Cardiac septum (tissue), 1 donor: ENCODE measurements around the gene IL1RAPL1. TPM values are rescaled to one million over a fixed set of nuclear protein-coding genes. Genes with fewer than 3 reads are reported as not detected.

ENCODE experiments used
- DNase-seq: peaks from one replicate; pipeline ENCODE4 v3.0.0-alpha.2; 2020; ENCODE audit warnings: low spot score
- intact Hi-C: fragments of 100-400 bp; cut with DNase I; formaldehyde crosslinking; loops from one replicate; pipeline ENCODE4 v1.14.0; 2022
- total RNA-seq: library from RNA; stranded (reverse); fragmentation: NEBNext Ultra II Directional; extraction: Animal tissue kit (Norgen Biotek cat#: 25700); gene quantifications from one replicate; pipeline ENCODE4 v1.2.1, GENCODE V29; 2021
- donor health status: DM: no; HTN: no; CAD: no.

The IL1RAPL1 gene
- total RNA-seq, 1 donor from 2014 or later: 0.73 TPM

DNA sequence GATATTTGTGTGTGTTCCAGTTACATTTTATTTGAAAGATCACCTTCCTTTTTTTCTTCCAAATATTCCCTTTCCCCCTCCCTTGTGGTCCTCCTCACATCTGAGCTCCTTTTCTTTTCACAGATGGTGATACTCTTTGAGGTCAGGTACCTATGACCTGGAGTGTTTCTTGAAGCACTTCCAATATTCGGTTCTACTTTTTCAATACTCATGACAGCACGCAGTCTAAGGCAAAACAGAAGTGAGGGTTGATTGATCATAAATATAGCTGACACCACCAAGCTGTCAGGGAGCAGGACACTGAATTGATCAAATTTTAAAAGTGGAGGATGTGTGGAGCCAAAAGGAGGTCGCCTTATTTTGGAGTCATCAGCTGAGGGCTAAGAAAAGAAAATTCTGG is 1293.7 kb downstream of the IL1RAPL1 start:
- no peak for DNase-seq
- intact Hi-C loops: no loop called here

DNA sequence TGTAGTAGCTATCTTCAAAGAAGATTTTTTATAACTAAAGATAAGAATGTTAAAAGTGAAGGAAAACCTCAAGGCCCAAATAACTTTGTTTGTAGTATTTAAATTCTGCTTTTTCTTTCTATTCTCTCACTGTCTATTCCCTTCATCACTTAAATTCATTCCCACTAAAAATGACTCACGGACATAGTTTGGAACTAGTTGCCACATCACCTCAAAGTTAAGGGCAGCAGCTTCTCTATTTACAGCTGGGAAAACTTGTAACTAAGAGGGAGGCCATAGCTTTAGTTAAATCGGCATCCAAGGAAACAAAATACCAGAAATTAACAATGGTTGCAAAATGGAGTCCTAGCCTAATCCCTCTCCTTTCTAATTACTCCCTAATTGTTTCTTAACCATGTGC is 1302.8 kb downstream of the IL1RAPL1 start:
- no peak for DNase-seq
- intact Hi-C loops: no loop called here

DNA sequence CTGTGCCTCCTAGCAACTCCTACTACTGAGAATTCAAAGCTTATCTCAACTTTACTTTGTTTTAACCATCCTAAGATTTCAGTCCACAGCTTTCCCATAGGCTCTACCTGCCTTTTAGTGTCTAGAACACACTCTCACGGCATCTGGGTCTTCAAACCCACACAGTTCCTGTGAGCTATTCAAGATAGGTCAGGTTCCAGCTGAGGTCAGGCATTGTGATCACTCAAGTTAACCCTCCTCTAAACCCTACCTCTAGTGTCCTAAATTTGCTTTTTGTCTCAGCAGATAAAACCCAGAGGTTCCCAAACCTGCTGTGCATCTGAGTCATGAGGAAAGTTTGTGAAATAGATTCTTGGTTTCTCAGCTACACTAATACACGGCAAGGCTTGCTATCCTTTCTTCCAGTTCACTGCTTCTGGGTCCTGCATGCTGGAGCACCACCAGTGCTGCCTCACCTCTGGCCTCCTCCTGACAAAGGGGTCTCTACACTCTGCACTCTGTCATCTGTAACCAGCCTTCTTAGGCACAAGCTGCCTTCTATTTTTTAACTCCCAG is 1303.5 kb downstream of the IL1RAPL1 start:
- intact Hi-C loops: no loop called here

DNA sequence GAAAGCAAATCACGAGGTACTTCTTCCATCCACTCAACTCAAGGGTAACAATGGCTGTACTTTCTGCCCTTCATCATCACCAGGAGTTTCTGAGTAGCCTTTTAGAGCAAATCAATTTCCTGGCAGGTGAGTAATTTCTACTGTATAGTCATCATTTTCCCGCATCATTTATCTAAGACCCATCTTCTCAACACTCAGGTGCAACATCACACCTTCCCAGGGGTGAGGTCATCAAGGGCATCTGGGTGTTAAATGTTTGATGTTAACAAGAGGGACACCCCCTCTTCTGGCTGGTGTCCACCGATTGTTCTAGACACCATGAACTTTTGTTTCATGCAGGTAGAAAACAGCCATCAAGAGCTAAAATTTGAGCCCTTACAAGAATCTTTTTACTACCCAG is 1314.8 kb downstream of the IL1RAPL1 start:
- no peak for DNase-seq
- intact Hi-C loops: no loop called here

More for the DNA sequence above, 1303.5 kb downstream of the IL1RAPL1 start:
- DNase-seq: no peak

DNA sequence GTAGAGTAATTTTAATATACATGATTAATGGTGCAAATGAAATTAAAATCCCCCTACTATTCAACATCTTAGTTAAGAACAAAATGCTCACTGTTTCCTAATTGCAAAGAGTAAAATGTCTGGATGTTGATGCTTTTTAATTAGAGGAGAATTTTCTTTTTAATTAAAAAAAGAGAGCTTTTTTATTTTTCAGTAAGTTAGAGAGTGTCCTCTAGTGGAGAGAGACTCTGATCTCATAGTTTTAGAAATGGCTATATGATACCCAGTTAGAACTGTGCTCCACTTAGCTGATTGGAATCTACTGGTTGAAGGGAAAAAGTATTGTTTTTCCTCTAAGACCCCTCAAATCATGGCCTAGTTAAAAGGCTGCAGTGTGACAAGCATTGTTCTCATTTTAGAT is 1316.1 kb downstream of the IL1RAPL1 start:
- intact Hi-C loops: no loop called here
- DNase-seq: no peak

DNA sequence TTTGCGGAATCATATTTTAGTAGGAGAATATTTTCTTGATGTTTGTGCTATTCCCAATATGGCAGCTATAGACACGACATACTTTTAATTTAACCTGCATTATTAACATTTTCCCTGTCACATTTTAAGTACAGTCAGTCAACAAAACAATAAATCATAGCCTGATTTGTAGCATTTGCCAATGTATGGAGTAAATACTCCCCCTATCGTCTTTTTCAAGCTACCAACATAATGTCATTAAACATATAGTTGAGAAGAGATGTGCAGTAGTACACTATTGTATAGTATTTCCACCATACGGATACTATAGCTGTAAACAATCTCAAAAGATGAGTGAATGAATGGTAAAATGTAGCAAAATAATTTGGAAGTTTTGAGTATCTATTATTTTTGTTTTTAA is 1324.4 kb downstream of the IL1RAPL1 start:
- no peak for DNase-seq
- intact Hi-C loops: no loop called here

DNA sequence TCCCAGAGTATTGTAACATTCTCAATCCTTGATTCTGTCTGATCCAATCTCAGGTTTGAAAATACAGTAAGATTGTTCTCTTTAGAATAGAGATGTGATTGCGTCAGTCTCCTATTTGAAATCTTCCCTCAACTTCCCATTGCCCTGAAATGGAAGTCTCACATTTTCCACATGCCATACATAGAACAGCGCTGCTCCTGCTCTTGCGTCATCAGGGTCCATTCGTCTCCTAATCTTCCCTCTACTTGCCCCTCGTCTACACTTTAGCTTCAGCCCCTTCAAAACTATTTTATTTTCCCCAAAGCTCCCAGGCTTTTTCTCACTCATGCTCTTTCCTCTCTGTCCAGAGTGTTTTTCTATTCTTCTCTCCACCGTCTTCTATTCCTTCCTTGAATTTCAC is 1326.4 kb downstream of the IL1RAPL1 start:
- no peak for DNase-seq
- intact Hi-C loops: no loop called here

DNA sequence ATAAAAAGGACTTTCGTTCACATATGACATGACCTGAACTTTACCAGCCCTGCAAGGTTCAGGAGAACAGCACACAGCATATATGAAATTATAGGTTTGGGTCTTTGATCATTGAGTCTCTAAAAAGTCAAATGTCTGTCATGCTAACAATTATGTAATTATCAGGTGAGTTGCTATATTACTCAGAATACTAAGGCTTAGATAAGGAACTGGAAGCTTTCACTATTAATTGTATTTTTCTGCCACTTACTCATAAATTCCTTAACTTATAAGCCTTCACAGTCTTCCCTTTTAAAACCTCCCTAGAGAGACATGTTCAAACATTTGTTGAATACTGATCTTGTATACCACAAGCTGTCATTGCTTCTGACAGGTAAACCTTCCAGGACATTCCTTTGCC is 1335.4 kb downstream of the IL1RAPL1 start:
- DNase-seq: no peak
- intact Hi-C loops: no loop called here

DNA sequence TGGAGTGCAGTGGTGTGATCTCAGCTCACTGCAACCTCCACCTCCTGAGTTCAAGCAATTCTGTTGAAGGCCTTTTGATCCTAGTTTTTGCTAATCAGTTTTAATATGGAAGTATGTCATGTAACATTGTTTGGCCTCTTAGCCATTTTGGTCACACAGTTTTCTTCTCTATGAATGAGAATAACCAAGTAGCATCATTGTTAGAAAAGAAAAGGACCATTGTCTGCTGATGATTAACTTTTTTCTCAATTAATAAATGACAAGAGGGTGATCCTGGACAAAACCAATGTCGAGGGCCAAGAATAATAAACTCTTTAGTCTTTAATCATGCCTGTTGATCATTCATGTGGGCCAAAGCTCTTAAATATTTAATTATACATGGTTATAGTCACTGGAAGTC is 1338.8 kb downstream of the IL1RAPL1 start:
- intact Hi-C loops: no loop called here
- no peak for DNase-seq

DNA sequence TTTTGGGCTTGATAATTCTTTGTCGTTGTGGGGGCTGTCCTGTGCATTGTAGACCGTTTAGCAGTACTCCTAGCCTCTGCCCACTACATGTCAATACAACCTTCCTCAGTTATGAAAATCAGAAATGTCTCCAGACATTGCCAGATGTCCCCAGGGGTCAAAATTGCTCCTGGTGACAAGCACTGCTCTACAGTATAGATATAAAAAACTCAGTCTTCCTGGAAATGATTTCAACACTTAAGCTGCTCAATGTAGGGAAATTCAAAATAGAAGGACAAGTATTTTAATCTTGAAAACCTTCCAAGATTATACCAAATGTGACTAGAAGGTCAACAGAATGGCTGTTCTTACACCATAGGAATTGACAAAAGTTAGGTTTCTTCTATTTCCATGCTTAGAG is 1339.4 kb downstream of the IL1RAPL1 start:
- intact Hi-C loops: no loop called here

DNA sequence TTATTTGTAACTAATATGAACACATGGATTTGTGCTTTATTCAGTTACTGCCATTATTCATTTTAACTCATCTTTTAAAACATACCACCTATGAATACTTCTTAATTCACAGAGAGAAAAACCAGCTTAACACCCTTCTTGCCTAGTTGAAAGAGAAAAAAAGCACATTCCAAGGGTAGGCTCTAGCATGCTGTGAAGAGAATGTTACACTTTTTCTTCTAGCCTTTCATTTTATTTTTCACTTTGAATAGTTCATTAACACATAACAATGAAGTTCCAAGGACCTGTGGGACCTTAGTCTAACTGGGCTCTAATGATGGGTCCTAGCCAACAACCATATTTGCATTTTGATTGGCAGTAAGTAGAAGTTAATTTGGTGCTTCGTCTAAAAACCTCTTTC is 1348.2 kb downstream of the IL1RAPL1 start:
- intact Hi-C loops: no loop called here
- DNase-seq: no peak

More for the DNA sequence above, 1339.4 kb downstream of the IL1RAPL1 start:
- no peak for DNase-seq

DNA sequence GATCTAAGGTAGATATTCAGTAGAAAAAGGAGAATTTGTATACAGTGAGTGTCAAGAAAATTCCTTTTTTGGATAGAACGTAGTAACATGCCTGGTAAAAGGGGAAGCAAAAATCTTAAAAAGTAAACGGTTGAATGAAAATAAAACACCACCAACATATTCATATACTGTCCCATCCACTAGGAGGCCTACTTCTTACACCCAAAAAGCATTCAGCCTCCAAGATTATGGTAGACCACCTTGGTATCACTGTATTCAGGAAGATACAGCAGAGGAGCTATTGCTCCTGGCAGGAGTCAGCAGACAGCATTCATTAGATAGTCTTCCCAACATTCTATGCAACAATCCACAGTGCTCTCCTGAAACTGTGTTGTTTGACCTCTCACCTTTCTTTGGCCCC is 1353.5 kb downstream of the IL1RAPL1 start:
- DNase-seq: no peak
- intact Hi-C loops: no loop called here

DNA sequence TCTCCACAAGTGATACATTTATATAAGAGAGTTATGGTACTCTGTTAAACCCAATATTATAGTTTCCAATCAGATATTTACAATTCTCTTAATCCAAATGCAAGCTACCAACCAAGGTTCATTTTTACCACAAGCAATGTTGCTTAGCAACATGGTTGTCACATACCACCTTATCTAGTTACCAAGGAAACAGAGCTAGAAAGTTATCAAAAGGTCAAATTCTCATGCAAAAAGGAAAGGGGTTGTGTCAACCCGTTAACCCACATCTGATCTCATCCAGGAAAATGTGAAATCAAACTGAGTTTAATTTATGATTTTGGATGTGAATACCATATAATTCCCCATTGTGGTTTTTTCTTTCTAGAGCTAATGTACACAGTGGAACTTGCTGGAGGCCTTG is 1354.0 kb downstream of the IL1RAPL1 start:
- intact Hi-C loops: no loop called here
- DNase-seq: no peak

DNA sequence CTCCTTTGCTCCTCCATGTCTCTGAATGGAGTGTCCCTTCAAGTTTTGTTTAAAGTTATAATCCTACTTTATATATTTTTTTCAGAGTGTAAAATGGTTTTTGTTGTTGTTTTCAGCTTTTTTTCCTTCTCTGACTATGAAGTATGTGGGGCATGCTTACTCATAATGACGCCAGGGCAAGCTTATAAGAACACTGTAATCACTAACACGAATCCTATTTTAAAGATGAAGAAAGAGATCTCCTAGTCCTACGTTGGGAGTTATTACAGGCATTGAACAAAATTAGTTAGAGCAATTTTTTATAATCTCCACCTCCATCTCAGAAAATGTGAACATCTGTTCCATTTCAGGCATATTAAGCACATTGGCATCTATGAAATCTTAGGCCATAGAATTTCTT is 1360.0 kb downstream of the IL1RAPL1 start:
- intact Hi-C loops: no loop called here
- DNase-seq: no peak

DNA sequence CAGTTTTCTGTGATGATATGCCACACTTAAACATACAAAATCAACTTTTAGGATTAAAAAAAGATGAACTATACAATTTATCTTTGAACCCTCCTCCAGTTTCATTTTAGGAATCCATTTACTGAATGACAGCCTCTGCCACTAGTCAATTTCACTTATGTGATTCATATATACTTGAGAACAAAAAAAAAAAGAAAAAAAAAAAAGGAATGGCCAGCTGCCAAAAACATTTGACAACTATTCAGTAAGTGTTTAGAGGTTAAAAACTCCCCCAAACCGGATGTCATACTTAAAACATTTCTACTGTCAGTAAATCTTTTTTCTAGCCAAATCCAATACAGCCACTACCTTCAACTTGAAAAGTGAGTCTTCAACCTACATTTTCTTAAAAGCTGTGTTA is 1361.4 kb downstream of the IL1RAPL1 start:
- no peak for DNase-seq
- intact Hi-C loops: no loop called here

DNA sequence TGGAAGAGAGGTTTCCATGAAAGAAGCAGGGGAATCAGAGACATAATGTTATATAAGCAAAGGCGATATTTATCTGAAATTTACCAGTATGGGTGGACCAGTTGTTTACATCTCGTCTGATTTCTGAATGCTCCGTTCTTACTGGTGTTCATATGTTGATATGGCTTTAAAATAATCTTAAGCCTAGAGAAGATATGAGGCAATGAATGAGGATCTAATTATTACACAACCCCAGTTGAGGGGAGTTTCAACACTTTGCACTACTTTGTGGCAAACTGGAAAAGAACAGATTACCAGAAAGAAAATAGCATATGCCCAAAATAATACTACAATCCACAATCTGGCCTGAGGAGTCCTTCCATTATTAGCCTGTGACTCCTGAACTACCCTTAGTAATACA is 1364.8 kb downstream of the IL1RAPL1 start:
- DNase-seq: no peak
- intact Hi-C loops: no loop called here

DNA sequence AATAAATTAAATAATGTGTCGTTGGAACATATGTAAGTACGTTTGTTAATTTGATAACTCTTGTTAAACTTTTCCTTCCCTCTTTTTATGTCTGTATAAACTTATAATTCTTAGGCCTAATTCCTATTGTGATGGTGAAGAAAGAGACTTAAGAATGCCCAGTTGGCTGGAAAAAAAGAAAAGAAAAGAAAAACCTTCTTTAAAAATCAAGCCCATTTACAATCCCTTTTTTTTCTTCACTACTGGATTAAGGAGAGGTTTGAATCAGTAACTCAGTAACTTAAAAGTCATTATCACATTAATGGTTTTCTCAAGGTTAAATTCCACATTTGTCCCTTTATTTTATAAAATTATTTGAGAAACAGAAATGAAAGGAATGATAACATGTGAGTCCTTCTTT is 1374.8 kb downstream of the IL1RAPL1 start:
- DNase-seq: no peak
- intact Hi-C loops: no loop called here

DNA sequence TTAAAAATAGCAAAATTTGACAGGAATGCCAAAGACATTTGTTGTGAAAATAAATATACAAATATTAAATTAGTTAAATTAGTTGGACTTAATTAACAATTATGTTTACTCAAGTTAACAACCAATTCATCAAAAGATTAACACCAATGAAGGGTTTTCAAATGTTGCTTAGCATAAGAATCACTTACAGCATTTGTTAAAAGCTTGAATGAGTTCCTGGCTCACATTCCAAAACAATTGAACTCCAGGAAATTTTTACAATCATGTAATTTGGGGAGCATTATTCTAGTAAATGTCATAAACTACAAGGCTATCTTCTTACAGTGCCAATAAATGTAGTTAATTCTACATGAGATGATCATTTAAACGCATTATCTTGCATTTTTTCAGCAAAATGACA is 1378.4 kb downstream of the IL1RAPL1 start:
- DNase-seq: no peak
- intact Hi-C loops: no loop called here

DNA sequence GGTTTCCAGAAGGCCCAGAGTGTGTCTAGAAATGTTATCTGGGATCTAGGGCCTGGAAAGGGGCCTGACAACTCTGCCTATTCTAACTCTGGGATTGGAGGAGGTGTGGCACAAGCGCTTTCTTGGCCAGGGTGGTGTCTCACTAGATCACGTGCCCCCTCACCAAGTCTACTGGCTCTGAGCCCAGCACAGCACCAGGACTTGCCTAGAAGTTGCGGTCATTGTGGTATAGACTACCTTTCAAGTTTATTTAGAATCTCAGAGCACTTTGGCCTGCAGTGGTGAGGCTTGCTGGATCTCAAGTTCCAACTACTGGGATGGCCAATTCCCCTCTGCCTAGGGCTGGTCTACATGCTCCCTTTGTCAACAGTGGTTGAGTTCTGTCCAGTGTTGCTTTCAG is 1404.8 kb downstream of the IL1RAPL1 start:
- no peak for DNase-seq
- intact Hi-C loops: no loop called here

DNA sequence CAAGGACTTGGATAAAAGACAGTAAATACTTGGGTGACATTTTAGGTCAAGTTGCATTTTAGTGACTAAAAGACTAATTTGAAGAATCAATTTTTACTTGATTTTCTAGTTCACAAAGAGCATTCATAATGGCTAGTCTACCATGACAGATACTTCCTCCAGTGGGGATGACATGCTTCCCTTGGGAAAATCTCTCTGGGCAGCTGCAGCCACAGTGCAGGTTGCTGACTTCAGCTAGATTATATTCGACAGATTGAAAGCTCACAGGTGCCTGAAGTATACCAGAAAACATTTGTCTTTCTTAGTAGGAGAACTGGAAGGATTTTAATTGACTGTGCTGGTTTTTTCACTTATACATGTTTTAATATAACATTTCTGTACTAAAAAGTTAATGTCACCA is 1418.6 kb downstream of the IL1RAPL1 start:
- DNase-seq: no peak
- intact Hi-C loops: no loop called here
